Neural cell (in vitro differentiated cells): ENCODE measurements around the gene TEX14. TPM values are rescaled to one million over a fixed set of nuclear protein-coding genes. Genes with fewer than 3 reads are reported as not detected.

Experiments used
- H2AFZ ChIP-seq: fragments of 200-600, 300-800 bp; sonication (generic), shearing (Covaris generic); 2 replicates; pipeline ENCODE4 v1.6.0; 2014; ENCODE audit warnings: low read depth, mild to moderate bottlenecking, antibody characterized with exemption, low read length, moderate library complexity
- H3F3A ChIP-seq: fragments of 200-600 bp; shearing (Covaris generic); 2 replicates; pipeline ENCODE4 v1.6.1; 2016; ENCODE audit warnings: mild to moderate bottlenecking, moderate library complexity, mixed read lengths, antibody characterized with exemption, low read length; ENCODE audit not compliant: insufficient read depth, poor library complexity, severe bottlenecking
- H3K27ac ChIP-seq: fragments of 200-600, 300-800 bp; sonication (generic), shearing (Covaris generic); 2 replicates; pipeline ENCODE4 v1.5.1; 2014; ENCODE audit warnings: mild to moderate bottlenecking, low read length, moderate library complexity
- H3K27me3 ChIP-seq: fragments of 300-800, 200-600 bp; sonication (generic), shearing (Covaris generic); 2 replicates; pipeline ENCODE4 v1.6.0; 2014; ENCODE audit warnings: mild to moderate bottlenecking, low read depth, low read length, moderate library complexity; ENCODE audit not compliant: insufficient read depth
- H3K36me3 ChIP-seq: fragments of 300-800, 200-600 bp; sonication (generic), shearing (Covaris generic); 2 replicates; pipeline ENCODE4 v1.5.1; 2014; ENCODE audit warnings: mild to moderate bottlenecking, antibody characterized with exemption, low read length, moderate library complexity; ENCODE audit not compliant: insufficient read depth
- H3K4me2 ChIP-seq: fragments of 300-800, 200-600 bp; sonication (generic), shearing (Covaris generic); 2 replicates; pipeline ENCODE4 v1.6.0; 2014; ENCODE audit warnings: mild to moderate bottlenecking, low read length
- H3K4me3 ChIP-seq: fragments of 300-800, 200-600 bp; sonication (generic), shearing (Covaris generic); 2 replicates; pipeline ENCODE4 v1.5.1; 2014; ENCODE audit warnings: mild to moderate bottlenecking, low read length, moderate library complexity
- H3K79me2 ChIP-seq: fragments of 200-600 bp; shearing (Covaris generic); replicated peaks from 2 replicates; pipeline ENCODE4 v1.6.0; 2014; ENCODE audit warnings: mild to moderate bottlenecking, low read length, moderate library complexity; ENCODE audit not compliant: insufficient read depth
- H3K9ac ChIP-seq: fragments of 300-800, 200-600 bp; sonication (generic), shearing (Covaris generic); 2 replicates; pipeline ENCODE4 v1.6.1; 2016; ENCODE audit warnings: mild to moderate bottlenecking, low read length, mixed read lengths
- H3K9me2 ChIP-seq: fragments of 200-600 bp; shearing (Covaris generic); 2 replicates; pipeline ENCODE4 v1.6.1; 2016; ENCODE audit warnings: mild to moderate bottlenecking, low read length, mixed read lengths; ENCODE audit not compliant: insufficient read depth
- H3K9me3 ChIP-seq: fragments of 200-600, 300-800 bp; sonication (generic), shearing (Covaris generic); 2 replicates; pipeline ENCODE4 v1.6.1; 2016; ENCODE audit warnings: mild to moderate bottlenecking, mixed run types, low read length, moderate library complexity, mixed read lengths
- H4K20me1 ChIP-seq: fragments of 200-600 bp; shearing (Covaris generic); 2 replicates; pipeline ENCODE4 v1.6.1; 2016; ENCODE audit warnings: mild to moderate bottlenecking, mixed run types; ENCODE audit not compliant: insufficient read depth
- CTCF ChIP-seq: fragments of 450-650 bp; IDR thresholded peaks from 2 replicates; pipeline ENCODE4 v1.5.1; 2014; ENCODE audit warnings: antibody characterized with exemption, mild to moderate bottlenecking, moderate library complexity; ENCODE audit not compliant: poor library complexity, severe bottlenecking
- EP300 ChIP-seq: fragments of 450-650 bp; conservative IDR thresholded peaks from 2 replicates; pipeline ENCODE4 v1.6.1; 2014; ENCODE audit warnings: antibody characterized with exemption, mild to moderate bottlenecking, moderate library complexity; ENCODE audit not compliant: poor library complexity, severe bottlenecking
- EZH2 ChIP-seq: fragments of 200-600, 300-800 bp; shearing (Covaris generic), sonication (generic); IDR thresholded peaks from 2 replicates; pipeline ENCODE4 v1.6.1; 2014; ENCODE audit warnings: antibody characterized with exemption, low read length, borderline replicate concordance, mild to moderate bottlenecking; ENCODE audit not compliant: insufficient read depth, poor library complexity, severe bottlenecking
- MXI1 ChIP-seq: fragments of 450-650 bp; conservative IDR thresholded peaks from 2 replicates; pipeline ENCODE4 v1.6.1; 2014; ENCODE audit warnings: antibody characterized with exemption, mild to moderate bottlenecking; ENCODE audit not compliant: poor library complexity, severe bottlenecking
- POLR2AphosphoS5 ChIP-seq: IDR thresholded peaks from 2 replicates; pipeline ENCODE4 v1.6.1; 2012
- RAD21 ChIP-seq: fragments of 450-650 bp; conservative IDR thresholded peaks from 2 replicates; pipeline ENCODE4 v1.6.1; 2014; ENCODE audit warnings: antibody characterized with exemption, mild to moderate bottlenecking, moderate library complexity
- SMC3 ChIP-seq: fragments of 450-650 bp; conservative IDR thresholded peaks from 2 replicates; pipeline ENCODE4 v1.6.1; 2014; ENCODE audit warnings: antibody characterized with exemption, mild to moderate bottlenecking, moderate library complexity; ENCODE audit not compliant: poor library complexity
- TAF1 ChIP-seq: IDR thresholded peaks from 2 replicates; pipeline ENCODE4 v1.6.1; 2012; ENCODE audit warnings: low read depth
- polyA plus RNA-seq: library from polyadenylated mRNA; depleted of rRNA; stranded (reverse); fragments of >200 nt; gene quantifications from 2 replicates; pipeline ENCODE4 v1.2.3, GENCODE V29; 2014
- TF ChIP-seq, protein P1 (sequence below): IDR thresholded peaks from 2 replicates; pipeline ENCODE4 v1.6.1; 2012; ENCODE audit warnings: borderline replicate concordance

TEX14 gene
- polyA plus RNA-seq, 1 donor from 2014 or later: 1.4 TPM

GRCh38 chr17:58590377-58590776 lies 101.5 kb downstream of the TEX14 start:
- TF ChIP-seq TAF1 (no peak), MXI1 (no peak), CTCF (no peak), POLR2AphosphoS5 (no peak), EZH2 (no peak), EP300 (no peak), SMC3 (no peak), RAD21 (no peak)
- TF ChIP-seq, protein P1, sequence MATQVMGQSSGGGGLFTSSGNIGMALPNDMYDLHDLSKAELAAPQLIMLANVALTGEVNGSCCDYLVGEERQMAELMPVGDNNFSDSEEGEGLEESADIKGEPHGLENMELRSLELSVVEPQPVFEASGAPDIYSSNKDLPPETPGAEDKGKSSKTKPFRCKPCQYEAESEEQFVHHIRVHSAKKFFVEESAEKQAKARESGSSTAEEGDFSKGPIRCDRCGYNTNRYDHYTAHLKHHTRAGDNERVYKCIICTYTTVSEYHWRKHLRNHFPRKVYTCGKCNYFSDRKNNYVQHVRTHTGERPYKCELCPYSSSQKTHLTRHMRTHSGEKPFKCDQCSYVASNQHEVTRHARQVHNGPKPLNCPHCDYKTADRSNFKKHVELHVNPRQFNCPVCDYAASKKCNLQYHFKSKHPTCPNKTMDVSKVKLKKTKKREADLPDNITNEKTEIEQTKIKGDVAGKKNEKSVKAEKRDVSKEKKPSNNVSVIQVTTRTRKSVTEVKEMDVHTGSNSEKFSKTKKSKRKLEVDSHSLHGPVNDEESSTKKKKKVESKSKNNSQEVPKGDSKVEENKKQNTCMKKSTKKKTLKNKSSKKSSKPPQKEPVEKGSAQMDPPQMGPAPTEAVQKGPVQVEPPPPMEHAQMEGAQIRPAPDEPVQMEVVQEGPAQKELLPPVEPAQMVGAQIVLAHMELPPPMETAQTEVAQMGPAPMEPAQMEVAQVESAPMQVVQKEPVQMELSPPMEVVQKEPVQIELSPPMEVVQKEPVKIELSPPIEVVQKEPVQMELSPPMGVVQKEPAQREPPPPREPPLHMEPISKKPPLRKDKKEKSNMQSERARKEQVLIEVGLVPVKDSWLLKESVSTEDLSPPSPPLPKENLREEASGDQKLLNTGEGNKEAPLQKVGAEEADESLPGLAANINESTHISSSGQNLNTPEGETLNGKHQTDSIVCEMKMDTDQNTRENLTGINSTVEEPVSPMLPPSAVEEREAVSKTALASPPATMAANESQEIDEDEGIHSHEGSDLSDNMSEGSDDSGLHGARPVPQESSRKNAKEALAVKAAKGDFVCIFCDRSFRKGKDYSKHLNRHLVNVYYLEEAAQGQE: no peak
- Histone ChIP-seq H4K20me1 (no peaks in the 10 kb centered on the region), H3K36me3 (no peaks in the 10 kb centered on the region), H3K4me2 (no peak overlapping the region), H3K79me2 (no peaks in the 10 kb centered on the region), H3K9me3 (no peaks in the 10 kb centered on the region), H3K27ac (no peak overlapping the region), H3K9me2 (no peaks in the 10 kb centered on the region), H3K9ac (no peak overlapping the region), H2AFZ (no peak overlapping the region), H3K4me3 (no peak overlapping the region), H3K27me3 (no peaks in the 10 kb centered on the region), H3F3A (no peaks in the 10 kb centered on the region)

DNA sequence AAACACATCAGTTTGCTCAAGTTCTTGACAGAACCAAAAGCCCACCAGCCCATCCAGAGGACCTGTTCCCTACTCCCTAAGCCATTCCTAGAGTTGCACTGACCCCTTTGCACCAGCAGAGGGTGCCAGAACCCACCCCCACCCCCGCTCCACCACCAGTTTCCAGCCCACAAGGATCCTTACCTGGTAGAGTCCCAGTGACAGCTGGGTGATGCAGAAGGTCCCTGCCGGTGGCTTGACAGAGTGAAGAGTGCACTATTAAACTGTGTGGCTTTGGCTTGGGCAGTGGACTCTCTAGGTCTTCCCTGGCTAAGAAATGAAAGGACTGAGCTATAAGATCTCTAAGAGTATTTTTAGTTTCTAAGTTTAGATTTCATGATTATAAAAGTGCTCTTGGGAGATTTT lies 104.1 kb downstream of the TEX14 start:
- Histone ChIP-seq H3K27me3 (no peaks in the 10 kb centered on the region), H3K36me3 (no peaks in the 10 kb centered on the region), H3K27ac (no peak overlapping the region), H3K4me3 (no peak overlapping the region), H3K9me2 (no peaks in the 10 kb centered on the region), H3K79me2 (no peaks in the 10 kb centered on the region), H3F3A (no peaks in the 10 kb centered on the region), H3K4me2 (no peak overlapping the region), H3K9me3 (no peaks in the 10 kb centered on the region), H3K9ac (no peak overlapping the region), H4K20me1 (no peaks in the 10 kb centered on the region), H2AFZ (no peak overlapping the region)
- TF ChIP-seq TAF1 (no peak), EZH2 (no peak), SMC3 (peak; percentile 85), MXI1 (no peak), POLR2AphosphoS5 (no peak), CTCF (peak; percentile 80), EP300 (no peak), RAD21 (peak; percentile 76)
- TF ChIP-seq, protein P1: no peak
